ENCODE data around the gene MYB.

The MYB gene

GRCh38 chr6:135185483-135185882, 4.4 kb downstream of the MYB start:
- Histone ChIP-seq H3K27me3 (replicated peaks in 2 of 5; ENCODE audit: control insufficient read depth in 4 of 5, insufficient read depth in 5 of 5, low read length in 4 of 5) (no peaks in the 10 kb centered on the region), H3K4me3 (ENCODE audit: control insufficient read depth in 1 of 7, extremely low read depth in 1 of 7, insufficient read depth in 4 of 7, low read depth in 2 of 7, low read length in 6 of 7) (peak overlapping the region in 6 of 7 experiments; percentile 50 to 100 (median 98)), H3K4me1 (ENCODE audit: control extremely low read depth in 1 of 4, control insufficient read depth in 4 of 4, insufficient read depth in 4 of 4, low read length in 3 of 4) (peaks cover 39 to 73% (median 56%) of the 10 kb centered on the region in 4 experiments), H3K27ac (ENCODE audit: insufficient read depth in 1 of 2, low read depth in 1 of 2, low read length in 2 of 2, poor library complexity in 1 of 2, severe bottlenecking in 2 of 2) (peak overlapping the region; percentile 59 to 84), H3K36me3 (ENCODE audit: control insufficient read depth in 4 of 4, insufficient read depth in 4 of 4, low read length in 3 of 4) (peaks cover 11 to 46% (median 34%) of the 10 kb centered on the region in 4 experiments), H3K9me3 (ENCODE audit: control extremely low read depth in 1 of 5, control insufficient read depth in 4 of 5, insufficient read depth in 2 of 5, low read depth in 1 of 5, low read length in 4 of 5) (peaks cover 0 to 4% (median 0%) of the 10 kb centered on the region in 5 experiments)
- peak in 1 of 3 donors; percentile 31 for DNase-seq
- ChIA-PET POLR2A (interaction anchor here (0.9 kb wide), 1 partner anchor 138 kb away, joined by 5 read pairs; no protein-coding TSS in a partner anchor), CTCF (interaction anchor here (1.0 to 5.7 kb wide), 7 partner anchors 20 to 233 kb away, joined by 3 to 29 read pairs (median 8); no protein-coding TSS in a partner anchor)
- WGBS (ENCODE audit: insufficient coverage), result no CpG with 5 or more reads among the region's 3 CpGs

DNA sequence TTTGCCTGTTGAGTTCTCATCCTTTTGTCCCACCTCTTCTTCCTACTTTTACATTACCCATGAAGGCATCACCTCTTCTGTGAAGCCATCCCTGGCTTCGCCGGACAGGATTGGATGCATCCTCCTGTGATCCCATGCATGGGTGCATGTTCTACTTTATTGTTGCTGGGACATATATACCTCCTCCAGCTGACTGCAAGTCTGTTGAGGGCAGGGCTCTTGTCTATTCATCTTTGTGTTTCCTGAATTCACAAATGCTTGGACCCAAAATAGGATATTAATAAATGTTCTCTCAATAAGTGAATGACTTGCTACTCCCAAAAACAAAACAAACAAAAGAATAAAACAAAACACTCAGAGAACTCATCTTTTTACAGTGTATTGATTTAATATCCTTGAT, 5.1 kb downstream of the MYB start:
- Histone ChIP-seq H3K27ac (ENCODE audit: insufficient read depth in 1 of 2, low read depth in 1 of 2, low read length in 2 of 2, poor library complexity in 1 of 2, severe bottlenecking in 2 of 2) (peak overlapping the region in 1 of 2 experiments; percentile 84), H3K4me1 (ENCODE audit: control extremely low read depth in 1 of 4, control insufficient read depth in 4 of 4, insufficient read depth in 4 of 4, low read length in 3 of 4) (peaks cover 42 to 77% (median 62%) of the 10 kb centered on the region in 4 experiments), H3K4me3 (ENCODE audit: control insufficient read depth in 1 of 7, extremely low read depth in 1 of 7, insufficient read depth in 4 of 7, low read depth in 2 of 7, low read length in 6 of 7) (peak overlapping the region in 4 of 7 experiments; percentile 50 to 100 (median 76)), H3K27me3 (replicated peaks in 2 of 5; ENCODE audit: control insufficient read depth in 4 of 5, insufficient read depth in 5 of 5, low read length in 4 of 5) (no peaks in the 10 kb centered on the region), H3K9me3 (ENCODE audit: control extremely low read depth in 1 of 5, control insufficient read depth in 4 of 5, insufficient read depth in 2 of 5, low read depth in 1 of 5, low read length in 4 of 5) (peaks cover 0 to 4% (median 0%) of the 10 kb centered on the region in 5 experiments), H3K36me3 (ENCODE audit: control insufficient read depth in 4 of 4, insufficient read depth in 4 of 4, low read length in 3 of 4) (peaks cover 11 to 51% (median 36%) of the 10 kb centered on the region in 4 experiments)
- DNase-seq, result no peak
- POLR2A ChIA-PET, result no interaction called here
- 100% methylated on average over 2 of the region's 2 CpGs for WGBS (ENCODE audit: insufficient coverage)
- CTCF ChIA-PET, result interaction anchor here (1.5 to 2.0 kb wide), 3 partner anchors 43 to 238 kb away, joined by 3 to 5 read pairs (median 3); no protein-coding TSS in a partner anchor

GRCh38 chr6:135187372-135187771, 6.3 kb downstream of the MYB start:
- Histone ChIP-seq H3K27ac (ENCODE audit: insufficient read depth in 1 of 2, low read depth in 1 of 2, low read length in 2 of 2, poor library complexity in 1 of 2, severe bottlenecking in 2 of 2) (no peak overlapping the region), H3K4me1 (ENCODE audit: control extremely low read depth in 1 of 4, control insufficient read depth in 4 of 4, insufficient read depth in 4 of 4, low read length in 3 of 4) (peaks cover 53 to 88% (median 71%) of the 10 kb centered on the region in 4 experiments), H3K27me3 (replicated peaks in 2 of 5; ENCODE audit: control insufficient read depth in 4 of 5, insufficient read depth in 5 of 5, low read length in 4 of 5) (no peaks in the 10 kb centered on the region), H3K36me3 (ENCODE audit: control insufficient read depth in 4 of 4, insufficient read depth in 4 of 4, low read length in 3 of 4) (peaks cover 16 to 57% (median 43%) of the 10 kb centered on the region in 4 experiments), H3K9me3 (ENCODE audit: control extremely low read depth in 1 of 5, control insufficient read depth in 4 of 5, insufficient read depth in 2 of 5, low read depth in 1 of 5, low read length in 4 of 5) (peaks cover 0 to 2% (median 0%) of the 10 kb centered on the region in 5 experiments), H3K4me3 (ENCODE audit: control insufficient read depth in 1 of 7, extremely low read depth in 1 of 7, insufficient read depth in 4 of 7, low read depth in 2 of 7, low read length in 6 of 7) (no peak overlapping the region)
- DNase-seq, result no peak
- WGBS (ENCODE audit: insufficient coverage), result no CpG with 5 or more reads among the region's 4 CpGs
- ChIA-PET POLR2A (no interaction called here), CTCF (interaction anchor here (0.8 to 2.0 kb wide), 6 partner anchors 9 to 250 kb away, joined by 3 to 5 read pairs (median 3); no protein-coding TSS in a partner anchor)

GRCh38 chr6:135188718-135189117, 7.6 kb downstream of the MYB start:
- ChIA-PET CTCF (interaction anchor here (0.7 to 4.8 kb wide), 3 partner anchors 44 to 235 kb away, joined by 3 to 31 read pairs (median 3); no protein-coding TSS in a partner anchor), POLR2A (interaction anchor here (0.6 kb wide), 1 partner anchor 138 kb away, joined by 3 read pairs; no protein-coding TSS in a partner anchor)

DNA sequence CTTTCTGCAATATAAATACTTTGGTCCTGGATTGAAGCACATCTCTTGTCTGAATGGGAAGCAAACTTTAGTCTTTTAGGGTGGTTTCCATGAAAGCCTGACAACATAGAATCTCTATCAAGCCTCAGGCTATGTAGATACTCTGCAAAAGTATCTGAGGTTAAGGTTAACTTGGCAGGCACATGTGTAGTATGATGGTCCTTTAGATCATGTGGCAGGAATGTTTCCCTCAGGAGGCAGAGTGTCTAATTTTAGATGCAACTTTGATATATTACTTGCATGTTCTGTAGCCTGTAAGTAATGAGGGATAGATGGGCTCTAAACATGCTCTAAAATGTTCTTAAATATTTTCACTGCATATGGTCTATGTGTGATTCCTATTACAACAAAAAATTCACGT, 8.2 kb downstream of the MYB start:
- Histone ChIP-seq H3K9me3 (ENCODE audit: control extremely low read depth in 1 of 5, control insufficient read depth in 4 of 5, insufficient read depth in 2 of 5, low read depth in 1 of 5, low read length in 4 of 5) (no peaks in the 10 kb centered on the region), H3K27ac (ENCODE audit: insufficient read depth in 1 of 2, low read depth in 1 of 2, low read length in 2 of 2, poor library complexity in 1 of 2, severe bottlenecking in 2 of 2) (peak overlapping the region; percentile 1 to 21), H3K4me1 (ENCODE audit: control extremely low read depth in 1 of 4, control insufficient read depth in 4 of 4, insufficient read depth in 4 of 4, low read length in 3 of 4) (peaks cover 63 to 96% (median 80%) of the 10 kb centered on the region in 4 experiments), H3K36me3 (ENCODE audit: control insufficient read depth in 4 of 4, insufficient read depth in 4 of 4, low read length in 3 of 4) (peaks cover 20 to 72% (median 54%) of the 10 kb centered on the region in 4 experiments), H3K4me3 (ENCODE audit: control insufficient read depth in 1 of 7, extremely low read depth in 1 of 7, insufficient read depth in 4 of 7, low read depth in 2 of 7, low read length in 6 of 7) (peak overlapping the region in 1 of 7 experiments; percentile 21), H3K27me3 (replicated peaks in 2 of 5; ENCODE audit: control insufficient read depth in 4 of 5, insufficient read depth in 5 of 5, low read length in 4 of 5) (no peaks in the 10 kb centered on the region)
- CTCF ChIA-PET, result interaction anchor here (0.7 to 4.8 kb wide), 5 partner anchors 11 to 235 kb away, joined by 3 to 31 read pairs (median 4); no protein-coding TSS in a partner anchor
- no peak for DNase-seq
- WGBS (ENCODE audit: insufficient coverage), result no CpG with 5 or more reads among the region's 1 CpG
- POLR2A ChIA-PET, result no interaction called here

More at GRCh38 chr6:135188718-135189117, 7.6 kb downstream of the MYB start:
- Histone ChIP-seq H3K36me3 (ENCODE audit: control insufficient read depth in 4 of 4, insufficient read depth in 4 of 4, low read length in 3 of 4) (peaks cover 19 to 66% (median 49%) of the 10 kb centered on the region in 4 experiments), H3K27me3 (replicated peaks in 2 of 5; ENCODE audit: control insufficient read depth in 4 of 5, insufficient read depth in 5 of 5, low read length in 4 of 5) (no peaks in the 10 kb centered on the region), H3K9me3 (ENCODE audit: control extremely low read depth in 1 of 5, control insufficient read depth in 4 of 5, insufficient read depth in 2 of 5, low read depth in 1 of 5, low read length in 4 of 5) (no peaks in the 10 kb centered on the region), H3K4me1 (ENCODE audit: control extremely low read depth in 1 of 4, control insufficient read depth in 4 of 4, insufficient read depth in 4 of 4, low read length in 3 of 4) (peaks cover 57 to 95% (median 76%) of the 10 kb centered on the region in 4 experiments), H3K27ac (ENCODE audit: insufficient read depth in 1 of 2, low read depth in 1 of 2, low read length in 2 of 2, poor library complexity in 1 of 2, severe bottlenecking in 2 of 2) (peak overlapping the region in 1 of 2 experiments; percentile 59), H3K4me3 (ENCODE audit: control insufficient read depth in 1 of 7, extremely low read depth in 1 of 7, insufficient read depth in 4 of 7, low read depth in 2 of 7, low read length in 6 of 7) (peak overlapping the region in 3 of 7 experiments; percentile 12 to 30 (median 17))
- WGBS (ENCODE audit: insufficient coverage), result 8% methylated on average over 2 of the region's 2 CpGs
- peak in 1 of 3 donors; percentile 29 for DNase-seq

DNA sequence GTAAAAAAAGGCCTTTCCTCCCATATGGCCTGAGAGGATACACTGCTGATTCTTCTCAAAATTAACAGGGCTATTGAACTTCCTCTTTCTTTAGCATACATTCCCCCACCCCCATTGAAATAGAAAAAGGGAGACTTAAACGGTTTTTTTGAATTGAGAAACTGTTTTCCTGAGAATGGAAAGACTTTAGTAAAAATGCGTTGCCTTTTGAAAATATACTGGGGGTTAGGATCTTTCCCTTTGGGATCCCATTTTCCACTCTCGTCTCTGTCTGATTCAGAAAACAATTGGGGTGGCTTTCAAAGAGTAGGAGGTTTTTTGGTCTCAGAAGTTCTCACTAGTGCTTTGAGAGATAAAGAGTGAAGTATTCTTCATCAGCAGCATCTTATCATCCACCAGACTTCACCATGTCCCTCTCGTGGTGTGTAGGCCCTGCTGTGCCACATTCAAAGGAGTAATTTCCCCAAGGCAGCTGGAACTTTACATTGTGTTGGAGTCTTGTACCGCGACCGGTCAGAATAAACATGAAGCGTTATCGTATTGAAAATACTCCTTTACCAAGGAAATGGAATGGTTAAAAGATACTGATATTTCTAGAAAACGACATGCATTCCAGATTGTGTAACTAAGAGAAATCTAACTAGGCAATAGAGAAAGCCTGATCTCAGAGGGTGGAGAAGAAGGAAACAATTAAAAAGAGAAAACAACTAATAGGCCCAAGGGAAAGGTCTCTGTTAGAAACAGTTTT, 10.6 kb downstream of the MYB start:
- peaks cover 24 to 85% (median 58%) of the 10 kb centered on the region in 4 experiments for H3K36me3 ChIP-seq (ENCODE audit: control insufficient read depth in 4 of 4, insufficient read depth in 4 of 4, low read length in 3 of 4)
- DNase-seq, result peak; percentile 49 to 87 (median 81)
- no peaks in the 10 kb centered on the region for H3K27me3 ChIP-seq (replicated peaks in 2 of 5; ENCODE audit: control insufficient read depth in 4 of 5, insufficient read depth in 5 of 5, low read length in 4 of 5)
- H3K9me3 ChIP-seq (ENCODE audit: control extremely low read depth in 1 of 5, control insufficient read depth in 4 of 5, insufficient read depth in 2 of 5, low read depth in 1 of 5, low read length in 4 of 5), result no peaks in the 10 kb centered on the region
- CTCF ChIA-PET, result interaction anchor here (1.0 to 4.8 kb wide), 5 partner anchors 11 to 232 kb away, joined by 3 to 31 read pairs (median 8); no protein-coding TSS in a partner anchor
- H3K4me3 ChIP-seq (ENCODE audit: control insufficient read depth in 1 of 7, extremely low read depth in 1 of 7, insufficient read depth in 4 of 7, low read depth in 2 of 7, low read length in 6 of 7), result peak overlapping the region in 3 of 7 experiments; percentile 21 to 31 (median 22)
- peaks cover 59 to 93% (median 78%) of the 10 kb centered on the region in 4 experiments for H3K4me1 ChIP-seq (ENCODE audit: control extremely low read depth in 1 of 4, control insufficient read depth in 4 of 4, insufficient read depth in 4 of 4, low read length in 3 of 4)
- POLR2A ChIA-PET, result no interaction called here
- WGBS (ENCODE audit: insufficient coverage), result 67% methylated on average over 3 of the region's 10 CpGs
- H3K27ac ChIP-seq (ENCODE audit: insufficient read depth in 1 of 2, low read depth in 1 of 2, low read length in 2 of 2, poor library complexity in 1 of 2, severe bottlenecking in 2 of 2), result peak overlapping the region; percentile 21 to 78

Data from common myeloid progenitor, CD34-positive (primary cell).